Type B pancreatic cell (in vitro differentiated cells): ENCODE data around the gene OR8K1. TPM values are rescaled to one million over a fixed set of nuclear protein-coding genes. Genes with fewer than 3 reads are reported as not detected.

Experiments used
- DNase-seq: peaks from one replicate; pipeline ENCODE4 v3.0.0; 2021; ENCODE audit warnings: mixed read lengths; ENCODE audit not compliant: unreplicated experiment; ENCODE audit errors: extremely low spot score
- H3K27ac Mint-ChIP-seq: 2 replicates; pipeline ENCODE4 v1.8.0; 2021; ENCODE audit warnings: mild to moderate bottlenecking, mixed read lengths
- H3K27me3 Mint-ChIP-seq: 2 replicates; pipeline ENCODE4 v1.8.0; 2021; ENCODE audit warnings: mixed read lengths
- H3K36me3 Mint-ChIP-seq: 2 replicates; pipeline ENCODE4 v1.8.0; 2021; ENCODE audit warnings: mixed read lengths
- H3K4me1 Mint-ChIP-seq: one replicate; pipeline ENCODE4 v1.8.0; 2021; ENCODE audit warnings: mixed read lengths; ENCODE audit not compliant: unreplicated experiment
- H3K4me3 Mint-ChIP-seq: 2 replicates; pipeline ENCODE4 v1.8.0; 2021; ENCODE audit warnings: mild to moderate bottlenecking, mixed read lengths
- H3K9me3 Mint-ChIP-seq: 2 replicates; pipeline ENCODE4 v1.8.0; 2021; ENCODE audit warnings: mixed read lengths
- long read RNA-seq: library from polyadenylated mRNA; unstranded; transcript quantifications from one replicate; pipeline ENCODE4 v2.0.0, GENCODE V29; 2020
- total RNA-seq: library from RNA; stranded (reverse); gene quantifications from 2 replicates; pipeline ENCODE4 v1.2.1, GENCODE V29; 2021; ENCODE audit warnings: low replicate concordance
- TF ChIP-seq, protein P1 (sequence below): fragments of 200-600 bp; sonication (generic); conservative IDR thresholded peaks from 2 replicates; pipeline ENCODE4 v1.5.0; 2021; ENCODE audit warnings: antibody characterized with exemption, mild to moderate bottlenecking

Gene OR8K1
- not detected in 2 replicates for total RNA-seq
- long read RNA-seq: 0 reads

DNA sequence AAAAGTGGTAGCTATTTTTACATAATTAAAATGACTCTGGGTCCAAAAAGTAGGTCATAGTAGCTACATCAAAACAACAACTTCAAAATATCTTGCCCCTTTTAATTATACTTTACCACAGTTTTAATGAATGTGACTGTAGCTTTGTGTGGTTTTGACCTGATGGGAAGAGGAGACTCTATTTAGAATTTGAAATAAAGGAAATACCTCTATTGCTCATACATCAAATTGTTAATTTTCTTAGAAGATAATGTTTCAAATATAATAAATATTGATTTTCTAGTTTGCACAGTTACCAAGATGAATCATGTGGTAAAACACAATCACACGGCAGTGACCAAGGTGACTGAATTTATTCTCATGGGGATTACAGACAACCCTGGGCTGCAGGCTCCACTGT is at the start of gene OR8K1:
TSS of gene OR8K1 (plus strand) at position 301 of the 400 bp plus-strand sequence. CDS start at position 301, 0 bp downstream.
- H3K27ac Mint-ChIP-seq: no peak within 1 kb of the TSS
- H3K9me3 Mint-ChIP-seq: no peaks in the 10 kb centered on the region
- no peak within 1 kb of the TSS for H3K4me3 Mint-ChIP-seq
- no peaks in the 10 kb centered on the region for H3K27me3 Mint-ChIP-seq
- H3K36me3 Mint-ChIP-seq: no peaks in the 10 kb centered on the region
- no peaks in the 10 kb centered on the region for H3K4me1 Mint-ChIP-seq
- no peak for DNase-seq
- TF ChIP-seq, protein P1, sequence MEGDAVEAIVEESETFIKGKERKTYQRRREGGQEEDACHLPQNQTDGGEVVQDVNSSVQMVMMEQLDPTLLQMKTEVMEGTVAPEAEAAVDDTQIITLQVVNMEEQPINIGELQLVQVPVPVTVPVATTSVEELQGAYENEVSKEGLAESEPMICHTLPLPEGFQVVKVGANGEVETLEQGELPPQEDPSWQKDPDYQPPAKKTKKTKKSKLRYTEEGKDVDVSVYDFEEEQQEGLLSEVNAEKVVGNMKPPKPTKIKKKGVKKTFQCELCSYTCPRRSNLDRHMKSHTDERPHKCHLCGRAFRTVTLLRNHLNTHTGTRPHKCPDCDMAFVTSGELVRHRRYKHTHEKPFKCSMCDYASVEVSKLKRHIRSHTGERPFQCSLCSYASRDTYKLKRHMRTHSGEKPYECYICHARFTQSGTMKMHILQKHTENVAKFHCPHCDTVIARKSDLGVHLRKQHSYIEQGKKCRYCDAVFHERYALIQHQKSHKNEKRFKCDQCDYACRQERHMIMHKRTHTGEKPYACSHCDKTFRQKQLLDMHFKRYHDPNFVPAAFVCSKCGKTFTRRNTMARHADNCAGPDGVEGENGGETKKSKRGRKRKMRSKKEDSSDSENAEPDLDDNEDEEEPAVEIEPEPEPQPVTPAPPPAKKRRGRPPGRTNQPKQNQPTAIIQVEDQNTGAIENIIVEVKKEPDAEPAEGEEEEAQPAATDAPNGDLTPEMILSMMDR: no peak

DNA sequence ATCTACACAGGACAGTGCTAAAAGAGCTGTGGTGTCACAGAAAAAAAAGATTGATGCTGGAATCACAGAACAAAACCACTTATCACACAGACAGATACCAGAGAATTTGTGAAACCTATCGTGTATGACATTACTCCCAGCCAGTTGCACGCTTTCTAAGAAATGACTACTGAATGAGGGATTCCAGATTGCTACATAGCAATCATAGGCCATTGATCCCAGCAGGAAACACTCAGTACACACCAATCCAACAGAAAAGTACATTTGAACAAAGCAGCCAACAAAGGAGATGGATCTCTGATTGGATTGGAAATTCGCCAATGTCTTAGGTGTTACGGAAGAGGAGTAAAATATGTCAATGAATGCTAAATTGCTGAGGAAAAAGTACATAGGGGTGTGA is 48.9 kb upstream of the OR8K1 start:
- H3K4me3 Mint-ChIP-seq: no peak overlapping the region
- no peak for DNase-seq
- no peaks in the 10 kb centered on the region for H3K27me3 Mint-ChIP-seq
- H3K36me3 Mint-ChIP-seq: no peaks in the 10 kb centered on the region
- TF ChIP-seq, protein P1: no peak
- H3K4me1 Mint-ChIP-seq: no peaks in the 10 kb centered on the region
- no peaks in the 10 kb centered on the region for H3K9me3 Mint-ChIP-seq
- no peak overlapping the region for H3K27ac Mint-ChIP-seq

DNA sequence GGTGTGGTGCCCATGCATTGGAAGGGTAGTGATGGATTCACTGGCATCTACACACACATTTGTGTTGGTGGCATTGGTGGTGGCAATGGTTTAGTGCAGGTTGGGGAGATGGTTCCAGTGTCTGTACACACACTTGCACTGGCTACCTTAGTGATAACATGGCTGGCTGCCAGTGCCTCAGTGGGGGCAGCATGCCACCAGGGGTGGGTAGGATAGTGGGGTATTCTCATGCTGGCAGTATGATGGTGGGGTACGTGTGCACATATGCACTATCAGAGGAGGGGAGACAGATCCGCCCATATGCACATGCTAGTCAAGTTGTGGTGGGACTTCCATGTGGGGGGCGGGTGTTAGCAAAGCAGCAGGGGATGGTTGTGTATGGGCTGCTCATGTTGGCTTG is 38.0 kb upstream of the OR8K1 start:
- TF ChIP-seq, protein P1: no peak
- Mint-ChIP-seq H3K27ac (no peak overlapping the region), H3K4me3 (no peak overlapping the region), H3K36me3 (no peaks in the 10 kb centered on the region), H3K27me3 (no peaks in the 10 kb centered on the region), H3K9me3 (no peaks in the 10 kb centered on the region), H3K4me1 (no peaks in the 10 kb centered on the region)
- no peak for DNase-seq

DNA sequence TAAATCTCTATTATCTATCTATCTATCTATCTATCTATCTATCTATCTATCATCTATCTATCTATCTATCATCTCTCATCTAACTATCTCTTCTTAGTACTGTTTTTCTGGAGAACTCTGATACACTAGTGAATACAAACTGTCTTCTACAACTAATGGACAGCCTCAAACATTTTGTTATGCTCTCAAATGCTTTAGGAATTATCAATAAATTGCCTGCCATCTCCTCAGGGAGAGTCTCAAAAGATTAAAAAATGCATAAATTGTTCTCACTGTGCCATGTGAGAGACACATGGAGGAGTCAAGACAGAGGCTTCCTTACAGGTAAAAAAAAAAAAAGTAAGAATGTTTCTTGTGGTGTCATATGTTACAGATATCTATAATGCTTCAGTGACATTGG is 31.0 kb upstream of the OR8K1 start, which contains the start of gene OR8K3:
TSS of gene OR8K3 (plus strand) at position 301 of the 400 bp plus-strand sequence. CDS start 3,163 bp downstream, outside the sequence.
- DNase-seq: no peak

DNA sequence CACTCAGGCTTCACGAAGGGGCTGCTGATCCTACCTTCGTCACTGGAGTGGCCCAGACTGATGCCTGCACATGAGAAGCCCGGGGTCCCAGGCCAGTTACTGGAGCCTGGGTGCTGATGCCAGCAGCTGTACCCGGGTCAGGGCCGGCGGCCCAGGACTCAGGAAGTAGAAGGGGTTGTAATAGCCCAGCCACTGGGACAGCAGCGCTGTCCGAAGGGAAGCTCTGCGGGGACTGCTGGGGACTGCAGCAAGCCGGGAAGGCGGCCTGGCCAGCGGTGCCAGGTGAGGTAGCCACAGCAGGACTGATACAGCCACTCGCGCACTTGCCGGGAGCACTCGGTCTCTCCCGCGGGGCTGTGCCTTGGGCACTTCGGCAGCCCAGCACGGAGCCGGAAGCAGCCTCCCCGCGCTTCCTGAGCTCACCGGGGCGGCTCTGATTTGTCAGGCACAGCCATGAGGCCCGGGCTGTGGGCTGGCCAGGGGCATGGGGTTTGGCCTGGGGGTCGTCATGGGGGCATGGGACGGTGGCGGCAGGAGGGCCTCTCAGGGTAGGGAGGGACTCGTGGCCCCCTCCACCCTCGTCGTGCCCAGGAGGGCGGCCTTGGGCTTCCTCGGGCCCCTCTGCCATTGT is 13.9 kb upstream of the OR8K1 start:
- Mint-ChIP-seq H3K4me3 (no peak overlapping the region), H3K36me3 (no peaks in the 10 kb centered on the region), H3K4me1 (no peaks in the 10 kb centered on the region), H3K27ac (no peak overlapping the region), H3K27me3 (no peaks in the 10 kb centered on the region), H3K9me3 (no peaks in the 10 kb centered on the region)
- TF ChIP-seq, protein P1: no peak
- peak; percentile 64 for DNase-seq

More for the DNA sequence above, 31.0 kb upstream of the OR8K1 start, which contains the start of gene OR8K3:
- TF ChIP-seq, protein P1: no peak
- no peak within 1 kb of the TSS for H3K27ac Mint-ChIP-seq
- H3K27me3 Mint-ChIP-seq: no peaks in the 10 kb centered on the region
- H3K4me3 Mint-ChIP-seq: no peak within 1 kb of the TSS
- H3K36me3 Mint-ChIP-seq: no peaks in the 10 kb centered on the region
- H3K4me1 Mint-ChIP-seq: no peaks in the 10 kb centered on the region
- no peaks in the 10 kb centered on the region for H3K9me3 Mint-ChIP-seq
